H1 (cell line): ENCODE results near the gene CES4A. TPM values are rescaled to one million over a fixed set of nuclear protein-coding genes. Genes with fewer than 3 reads are reported as not detected.

Source experiments
- CHD1 ChIP-seq: IDR thresholded peaks from 2 replicates; pipeline ENCODE4 v1.6.1; 2012; ENCODE audit warnings: low read depth, low read length, improper control_type of control experiment
- HDAC6 ChIP-seq: IDR thresholded peaks from one replicate; pipeline ENCODE4 v1.7.1; 2012; ENCODE audit warnings: low read depth, mild to moderate bottlenecking, inconsistent platforms, low read length, moderate library complexity
- SP4 ChIP-seq: IDR thresholded peaks from 2 replicates; pipeline ENCODE4 v1.6.1; 2012; ENCODE audit warnings: low read length, inconsistent platforms
- polyA plus RNA-seq, 7 experiments: library from polyadenylated mRNA; depleted of rRNA in 3 of 7; stranded (reverse) in 5 of 7; unstranded in 2 of 7; fragments of >200 nt in 5 of 7; fragments of 200-250 nt in 2 of 7; gene quantifications; 1 replicate in 5 of 7; 2 replicates in 1 of 7; 4 replicates in 1 of 7; pipeline versions ENCODE4 v1.2.1 to v1.2.3, GENCODE V29; 2011 to 2013; ENCODE audit warnings: missing spikeins in 2 of 7, mixed read lengths in 2 of 7
- total RNA-seq: library from RNA; stranded (reverse); fragmentation: NEBNext Ultra II Directional; extraction: Animal tissue kit (Norgen Biotek cat#: 25700); gene quantifications from 2 replicates; pipeline ENCODE4 v1.2.1, GENCODE V29; 2021

CES4A gene
- total and polyA plus RNA-seq, 2 of the 8 experiments (the other 6 are each of a cell fraction or from before 2014, with no cell fraction given) = 0.93 to 1.5 TPM

- TF ChIP-seq CHD1 = no peak
- no peak for TF ChIP-seq SP4
- no peak for TF ChIP-seq HDAC6
These were observed 64.0 kb downstream of the CES4A start (continued) for GRCh38 chr16:67052399-67052798.
